ENCODE data around the gene EFCC1.

Gene EFCC1

GRCh38 chr3:129022114-129023007 lies 21.3 kb downstream of the EFCC1 start:
- no peak overlapping the region for H3K4me3 ChIP-seq (ENCODE audit: low read depth, low read length)
- TF ChIP-seq CTCF (IDR thresholded peaks at IDR 0.05; ENCODE audit: low read depth, low read length, missing control alignments), result no peak
- in situ Hi-C loops (cut with HindIII; ENCODE audit: low sequenced_read_pairs), result no loop called here
- DNase-seq (ENCODE audit: low read depth), result no peak

GRCh38 chr3:129023008-129023358 lies 21.9 kb downstream of the EFCC1 start:
- no peak for TF ChIP-seq CTCF (IDR thresholded peaks at IDR 0.05; ENCODE audit: low read depth, low read length, missing control alignments)
- H3K4me3 ChIP-seq (ENCODE audit: low read depth, low read length), result no peak overlapping the region
- DNase-seq (ENCODE audit: low read depth), result no peak
- in situ Hi-C loops (cut with HindIII; ENCODE audit: low sequenced_read_pairs), result no loop called here

- DNase-seq (ENCODE audit: low read depth), result no peak
- TF ChIP-seq CTCF (IDR thresholded peaks at IDR 0.05; ENCODE audit: low read depth, low read length, missing control alignments), result peak; percentile 33
- in situ Hi-C loops (cut with HindIII; ENCODE audit: low sequenced_read_pairs), result no loop called here
- H3K4me3 ChIP-seq (ENCODE audit: low read depth, low read length), result no peak overlapping the region
Measured at GRCh38 chr3:129023909-129024308, 22.8 kb downstream of the EFCC1 start.

GRCh38 chr3:129025108-129025507 lies 24.0 kb downstream of the EFCC1 start:
- in situ Hi-C loops (cut with HindIII; ENCODE audit: low sequenced_read_pairs), result no loop called here
- no peak for DNase-seq (ENCODE audit: low read depth)

GRCh38 chr3:129025691-129026435 lies 24.8 kb downstream of the EFCC1 start:
- no peak overlapping the region for H3K4me3 ChIP-seq (ENCODE audit: low read depth, low read length)
- in situ Hi-C loops (cut with HindIII; ENCODE audit: low sequenced_read_pairs), result no loop called here
- DNase-seq (ENCODE audit: low read depth), result no peak
- TF ChIP-seq CTCF (IDR thresholded peaks at IDR 0.05; ENCODE audit: low read depth, low read length, missing control alignments), result no peak

More at GRCh38 chr3:129025108-129025507, 24.0 kb downstream of the EFCC1 start:
- no peak overlapping the region for H3K4me3 ChIP-seq (ENCODE audit: low read depth, low read length)
- no peak for TF ChIP-seq CTCF (IDR thresholded peaks at IDR 0.05; ENCODE audit: low read depth, low read length, missing control alignments)

- TF ChIP-seq CTCF (IDR thresholded peaks at IDR 0.05; ENCODE audit: low read depth, low read length, missing control alignments), result no peak
- peak overlapping the region; percentile 30 for H3K4me3 ChIP-seq (ENCODE audit: low read depth, low read length)
- in situ Hi-C loops (cut with HindIII; ENCODE audit: low sequenced_read_pairs), result no loop called here
- DNase-seq (ENCODE audit: low read depth), result no peak
Measured at GRCh38 chr3:129026728-129027543, 25.8 kb downstream of the EFCC1 start.

All from astrocyte of the cerebellum (primary cell).